C1 segment of cervical spinal cord (tissue), 14 donors: ENCODE results near the gene ICA1.
A peak's percentile ranks its signal among the peaks of the same experiment; 100 is the strongest.
"Not testable (repeated sequence)": the region's sequence is repeated elsewhere in the genome, so short reads cannot be mapped to it uniquely, and the experiment has no call there.

Experiments
- DNase-seq, 14 donors: peaks; one replicate each; lab custom pipeline; 2025; lab: John Stamatoyannopoulos, UW

Gene ICA1

GRCh38 chr7:8263048-8263447 is 1.1 kb upstream of the ICA1 start:
- no peak for DNase-seq

- DNase-seq: peak in 6 of 14 donors; percentile 1 to 73 (median 12)
These were observed 884 bp downstream of the ICA1 start for GRCh38 chr7:8260871-8261694.

- DNase-seq: peak in 1 of 14 donors; percentile 37
These were observed 2.3 kb downstream of the ICA1 start for GRCh38 chr7:8259586-8260222.

GRCh38 chr7:8258734-8259133 is 3.2 kb downstream of the ICA1 start:
- no peak for DNase-seq

- no peak for DNase-seq
These were observed 3.8 kb downstream of the ICA1 start for GRCh38 chr7:8258166-8258565.

GRCh38 chr7:8255680-8256655 is 6.0 kb downstream of the ICA1 start:
- DNase-seq: no peak

GRCh38 chr7:8254667-8255066 is 7.3 kb downstream of the ICA1 start:
- DNase-seq: no peak

- DNase-seq: no peak
These were observed 7.8 kb downstream of the ICA1 start for GRCh38 chr7:8254215-8254614.

- DNase-seq: no peak
These were observed 10.8 kb downstream of the ICA1 start for GRCh38 chr7:8251195-8251594.

GRCh38 chr7:8250547-8250946 is 11.4 kb downstream of the ICA1 start:
- no peak for DNase-seq

- no peak for DNase-seq
These were observed 12.8 kb downstream of the ICA1 start for GRCh38 chr7:8249121-8249520.

- no peak for DNase-seq
These were observed 15.9 kb downstream of the ICA1 start for GRCh38 chr7:8246020-8246419.

- not testable (repeated sequence) for DNase-seq
These were observed 16.9 kb downstream of the ICA1 start for GRCh38 chr7:8245032-8245431.

- DNase-seq: not testable (repeated sequence)
These were observed 18.9 kb downstream of the ICA1 start for GRCh38 chr7:8243059-8243458.

GRCh38 chr7:8239702-8240362 is 22.1 kb downstream of the ICA1 start:
- not testable (repeated sequence) for DNase-seq

GRCh38 chr7:8236780-8237407 is 25.1 kb downstream of the ICA1 start:
- DNase-seq: peak in 2 of 14 donors; percentile 22 to 41

- DNase-seq: no peak
These were observed 28.7 kb downstream of the ICA1 start for GRCh38 chr7:8232999-8233847.

- DNase-seq: no peak
These were observed 32.0 kb downstream of the ICA1 start for GRCh38 chr7:8229927-8230326.

- no peak for DNase-seq
These were observed 32.9 kb downstream of the ICA1 start for GRCh38 chr7:8228766-8229674.
